ENCODE results near the gene VSTM2L.

VSTM2L gene

GRCh38 chr20:37920679-37921322, 17.9 kb downstream of the VSTM2L start:
- DNase-seq = no peak

GRCh38 chr20:37921341-37921929, 18.5 kb downstream of the VSTM2L start:
- no peak for DNase-seq

DNA sequence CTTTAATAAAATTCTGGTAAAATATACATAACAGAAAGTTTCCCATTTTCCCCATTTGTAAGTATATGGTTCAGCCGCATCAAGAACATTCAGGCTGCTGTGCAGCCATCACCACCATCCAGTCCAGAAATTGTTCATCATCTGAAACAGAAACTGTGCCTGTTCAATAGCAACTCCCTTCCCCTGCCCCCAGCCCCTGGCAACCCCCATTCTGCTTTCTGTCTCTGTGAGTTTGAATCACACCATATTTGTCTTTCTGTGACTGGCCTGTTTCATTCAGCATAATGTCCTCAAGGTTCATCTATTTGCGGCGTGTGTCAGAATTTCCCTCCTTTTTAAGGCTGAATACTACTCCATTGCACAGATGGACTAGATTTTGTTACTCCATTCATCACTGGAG, 19.1 kb downstream of the VSTM2L start:
- no peak for DNase-seq

DNA sequence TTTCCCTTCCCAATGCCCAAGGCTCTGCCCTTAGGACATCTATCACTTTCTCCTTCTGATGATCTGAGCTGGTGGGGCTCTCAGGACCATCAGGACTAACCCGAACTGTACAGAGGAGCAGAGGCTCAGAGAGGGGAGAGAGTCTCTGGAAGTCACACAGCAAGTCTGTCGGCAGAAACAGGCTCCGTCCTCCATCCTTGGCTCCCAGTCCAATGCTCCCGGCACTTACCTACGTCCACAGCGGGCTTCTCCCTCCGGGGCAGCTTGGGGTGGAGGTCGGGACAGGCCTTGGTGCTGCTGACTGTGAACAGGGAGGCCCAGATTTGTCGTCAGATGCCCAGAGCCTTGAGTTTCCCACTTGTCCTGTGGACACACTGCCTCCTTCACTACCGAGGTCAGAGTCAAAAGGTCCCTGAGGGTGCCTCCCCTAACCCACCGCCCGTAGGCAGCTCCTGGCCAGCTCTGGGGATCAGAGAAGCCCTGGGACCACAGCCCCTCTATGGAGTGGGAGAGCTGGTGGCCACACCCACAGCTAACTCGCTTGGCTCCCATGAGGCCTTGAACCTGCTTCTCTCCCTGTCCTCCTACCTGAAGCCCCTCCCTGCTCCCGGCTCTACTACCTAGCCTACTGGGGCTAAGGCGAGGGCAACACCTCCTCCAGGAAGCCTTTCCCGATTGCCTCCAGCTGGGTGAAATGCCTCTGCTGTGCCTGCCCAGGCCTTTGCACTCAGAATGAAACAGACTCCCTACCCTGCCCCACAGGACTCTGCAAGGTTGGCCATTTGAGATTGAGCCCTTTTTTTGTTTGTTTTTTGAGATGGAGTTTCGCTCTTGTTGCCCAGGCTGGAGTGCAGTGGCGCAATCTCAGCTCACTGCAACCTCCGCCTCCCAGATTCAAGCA, 22.6 kb downstream of the VSTM2L start:
- DNase-seq = no peak

DNA sequence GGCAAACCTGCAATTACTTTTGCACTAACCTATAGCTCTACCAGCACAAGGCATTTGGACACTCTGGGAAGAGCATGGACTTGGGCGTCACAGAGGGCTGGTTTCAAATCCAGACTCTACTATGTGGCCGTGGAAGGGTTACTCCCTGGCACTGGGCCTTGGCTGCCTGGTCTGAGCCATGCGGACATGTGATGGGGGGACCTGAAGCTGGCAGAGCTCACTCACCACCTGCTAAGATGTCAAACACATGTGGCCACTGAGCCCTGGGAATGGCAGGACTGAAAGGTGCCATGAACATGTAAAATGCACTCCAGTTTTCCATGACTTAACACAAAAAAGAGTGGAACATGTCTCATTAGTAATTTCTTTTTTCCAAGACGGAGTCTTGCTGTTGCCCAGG, 23.7 kb downstream of the VSTM2L start:
- DNase-seq = no peak

DNA sequence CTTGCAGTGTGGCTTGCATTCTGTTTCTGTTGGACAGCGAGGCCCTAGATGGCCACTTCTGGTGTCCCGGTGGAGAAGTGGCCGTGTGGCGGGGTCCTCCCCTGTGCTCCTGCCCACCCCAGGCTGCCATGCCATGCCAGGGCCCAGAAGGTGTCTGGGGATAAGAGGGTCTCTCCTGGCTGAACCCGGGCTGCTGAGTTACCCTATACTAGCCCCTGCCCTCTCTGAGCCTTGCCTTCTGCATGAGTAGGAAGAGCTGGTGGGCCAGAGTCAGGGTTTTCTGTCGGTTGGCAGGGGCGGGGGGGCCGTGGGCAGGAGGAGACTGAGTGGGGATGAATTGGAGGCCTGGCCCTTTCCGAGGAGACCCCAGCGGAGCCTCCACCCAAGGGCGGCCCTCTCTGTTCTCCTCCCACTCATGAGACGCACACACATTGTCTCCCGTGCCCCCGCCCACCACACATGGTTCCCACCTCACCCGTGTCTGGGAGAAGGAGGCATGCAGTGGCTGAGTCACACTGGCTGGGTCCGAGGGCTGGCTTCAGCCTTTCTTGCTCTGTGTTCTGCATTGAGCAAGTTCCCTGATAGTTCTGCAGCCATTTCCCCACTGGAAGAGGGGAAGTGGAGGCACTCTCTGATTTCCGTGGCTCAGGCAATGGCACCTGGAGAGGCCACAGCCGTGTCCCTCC, 24.6 kb downstream of the VSTM2L start:
- no peak for DNase-seq

DNA sequence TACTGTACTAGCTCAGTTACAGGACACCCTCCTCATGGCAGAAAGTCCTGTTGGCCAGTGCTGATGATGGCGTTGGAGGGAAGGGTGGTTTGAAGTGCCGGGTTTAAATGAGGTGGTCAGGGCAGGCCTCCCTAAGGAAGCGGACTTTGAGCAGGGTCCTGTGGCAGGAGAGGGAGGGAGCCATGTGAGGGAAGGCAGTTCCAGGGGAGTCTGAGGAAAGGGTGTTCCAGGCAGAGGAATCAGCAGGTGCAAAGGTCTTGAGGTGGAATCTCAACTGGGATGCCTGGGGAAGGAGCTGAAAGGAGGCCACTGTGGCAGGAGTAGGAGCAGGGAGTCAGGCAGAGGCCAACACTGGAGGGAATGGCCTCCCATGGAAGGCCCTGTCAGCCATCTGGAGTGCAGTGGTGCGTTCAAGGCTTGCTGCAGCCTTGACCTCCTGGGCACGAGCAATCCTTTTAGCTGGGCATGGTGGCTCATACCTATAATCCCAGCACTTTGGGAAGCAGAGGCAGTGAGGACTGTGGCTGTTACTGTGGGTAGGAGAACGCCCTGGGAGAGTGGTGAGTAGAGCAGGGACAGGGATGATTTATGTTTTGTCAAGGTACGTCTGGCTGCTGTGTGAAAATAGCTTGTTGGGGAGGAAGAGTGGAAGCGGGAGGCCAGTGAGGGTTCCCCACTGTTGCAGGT, 26.2 kb downstream of the VSTM2L start:
- no peak for DNase-seq

- DNase-seq = no peak
Measured at GRCh38 chr20:37929683-37930014, 26.7 kb downstream of the VSTM2L start.

GRCh38 chr20:37931153-37931922, 28.4 kb downstream of the VSTM2L start:
- no peak for DNase-seq

DNA sequence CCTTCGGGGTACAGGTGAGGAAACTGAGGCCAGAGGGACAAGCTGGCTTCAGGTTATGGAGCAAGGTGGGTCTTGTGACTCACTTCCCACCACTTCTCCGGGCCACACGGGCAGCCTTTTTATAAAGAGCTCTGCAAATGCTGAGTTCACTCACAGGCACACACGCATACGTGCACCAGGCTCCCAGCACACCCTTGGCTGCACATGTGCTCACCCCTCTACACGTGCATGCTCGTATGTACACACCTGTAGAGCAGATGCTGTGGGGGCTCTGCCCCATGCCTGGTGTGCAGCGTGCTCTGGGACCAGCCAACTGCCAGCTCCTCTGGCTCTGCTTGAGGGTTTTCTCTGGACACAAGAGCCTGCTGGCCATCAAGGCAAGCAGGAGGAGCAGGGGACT, 29.1 kb downstream of the VSTM2L start:
- DNase-seq = no peak

DNA sequence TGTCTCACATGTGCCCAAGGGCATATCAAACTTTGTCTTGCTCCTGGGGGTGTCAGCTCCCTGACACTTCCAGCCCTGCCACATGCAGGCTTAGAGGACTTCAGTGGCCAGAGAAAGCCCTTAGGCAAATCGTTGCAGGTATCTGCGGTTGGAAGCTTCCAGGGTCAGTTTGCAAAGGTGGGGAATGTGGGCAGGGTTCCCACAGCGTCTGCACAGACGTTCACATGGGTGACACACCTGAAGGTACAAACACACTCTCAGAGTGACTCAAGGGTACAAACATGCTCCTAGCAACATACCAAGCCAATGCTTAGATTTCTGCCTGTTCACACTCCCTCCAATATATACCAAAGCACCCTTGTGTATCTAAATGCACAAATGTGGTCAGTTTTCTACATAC, 30.0 kb downstream of the VSTM2L start:
- no peak for DNase-seq

DNA sequence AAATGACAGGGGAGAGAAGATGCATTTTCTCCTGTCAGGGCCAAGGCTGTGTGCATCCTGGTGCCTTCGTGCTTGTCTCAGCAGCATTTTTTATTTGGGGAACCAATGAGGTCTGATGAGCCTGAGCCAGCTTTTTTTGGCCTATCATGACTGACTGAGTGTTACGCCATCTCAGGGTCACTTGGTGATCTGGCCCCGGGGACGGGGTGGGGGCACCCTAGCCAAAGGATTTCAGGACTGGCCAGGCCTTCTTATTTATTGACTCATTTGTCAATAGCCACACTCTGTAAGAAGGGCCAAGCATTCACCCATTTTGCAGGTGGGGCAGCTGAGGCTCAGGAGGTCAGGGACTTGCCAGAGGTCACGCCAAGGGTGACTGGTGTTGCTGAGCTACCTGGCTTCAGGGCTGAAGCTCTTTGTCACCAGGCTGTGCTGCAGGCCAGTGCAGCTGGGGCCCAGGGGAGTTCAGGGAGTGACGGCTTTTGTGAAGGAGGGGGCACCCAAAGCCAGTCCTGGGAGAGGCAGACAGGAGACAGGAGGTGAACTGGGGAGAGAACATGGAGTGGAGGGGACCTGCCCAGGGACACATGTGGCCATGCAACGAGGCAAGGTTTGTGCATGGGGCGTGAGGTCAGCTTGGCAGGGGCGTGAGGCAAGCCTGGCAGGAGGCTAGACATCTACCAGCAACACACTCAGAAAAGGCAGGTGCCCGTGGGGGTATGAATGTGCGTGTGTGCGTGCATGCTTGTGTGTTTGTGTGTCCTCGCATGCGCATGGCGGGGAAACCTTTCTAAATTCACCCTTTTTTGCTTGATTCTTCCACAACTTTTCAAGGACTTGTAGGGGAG, 31.1 kb downstream of the VSTM2L start:
- DNase-seq = no peak

DNA sequence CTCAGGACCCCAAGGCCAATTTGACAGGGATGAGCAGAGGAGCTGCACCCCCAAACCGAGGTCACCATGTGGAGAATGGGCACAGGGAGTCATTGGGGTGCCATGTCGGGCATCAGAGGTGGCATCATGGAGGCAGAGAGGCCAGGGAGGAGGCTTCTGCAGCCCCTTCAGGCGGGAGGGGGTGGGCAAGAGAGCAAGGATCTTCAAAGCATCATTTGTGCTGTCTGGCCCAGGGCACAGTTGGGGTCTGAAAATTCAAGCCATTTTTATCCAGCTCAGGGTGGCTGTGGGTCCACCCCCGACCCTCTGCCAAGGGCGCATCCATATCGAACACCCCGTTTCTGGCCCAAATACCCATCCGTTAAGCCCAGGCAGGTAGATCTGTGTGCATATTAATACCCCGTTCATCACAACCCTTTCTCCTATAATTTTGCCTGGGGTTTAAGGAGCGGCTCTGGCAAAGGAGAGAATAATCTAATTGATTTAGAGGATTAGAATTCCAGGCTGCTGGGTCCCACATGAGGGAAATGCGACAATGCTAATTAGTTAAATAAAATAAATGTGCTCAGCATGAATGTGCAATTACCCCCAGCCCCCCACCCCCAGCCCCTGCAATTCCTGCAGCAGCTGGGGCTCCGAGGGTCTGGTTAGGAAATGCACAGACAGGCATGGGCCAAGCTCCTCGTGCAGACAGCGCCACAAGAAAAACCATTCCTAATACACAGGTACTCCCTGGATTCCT, 31.9 kb downstream of the VSTM2L start:
- DNase-seq = no peak

DNA sequence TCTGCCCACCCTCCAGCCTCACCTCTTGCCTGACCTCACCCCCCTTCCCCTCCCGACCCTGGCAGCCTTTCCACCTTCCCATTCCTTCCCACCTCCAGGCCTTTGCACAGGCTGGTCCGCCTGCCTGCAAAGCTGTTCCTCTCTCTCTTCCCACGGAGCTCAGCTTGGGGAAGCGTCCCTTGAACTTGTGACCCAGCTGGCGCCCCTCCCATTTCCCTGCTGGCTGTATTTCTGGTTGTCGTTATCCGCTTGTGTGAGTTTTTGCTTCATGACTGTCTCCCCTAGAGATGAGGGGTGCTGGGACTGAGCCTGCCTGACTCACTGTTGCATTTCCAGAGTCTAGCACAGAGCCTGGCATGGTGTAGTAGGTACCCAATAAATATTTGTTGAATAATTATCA, 32.5 kb downstream of the VSTM2L start:
- no peak for DNase-seq

DNA sequence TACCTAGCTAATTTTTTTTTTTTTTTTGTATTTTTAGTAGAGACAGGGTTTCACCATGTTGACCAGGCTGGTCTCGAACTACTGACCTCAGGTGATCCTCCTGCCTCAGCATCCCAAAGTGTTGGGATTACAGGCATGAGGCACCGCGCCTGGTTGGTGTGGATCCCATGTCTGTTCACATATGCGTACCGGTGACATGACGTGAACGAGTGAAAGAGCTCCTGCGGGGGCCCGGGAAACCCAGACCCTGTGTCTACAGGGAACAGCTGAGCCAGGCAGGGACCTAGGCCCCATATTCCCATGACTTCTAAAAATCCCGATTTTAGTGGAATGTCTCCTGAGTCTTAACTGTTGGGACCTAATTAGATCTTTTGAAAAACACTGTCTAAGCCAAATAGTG, 33.1 kb downstream of the VSTM2L start:
- no peak for DNase-seq

DNA sequence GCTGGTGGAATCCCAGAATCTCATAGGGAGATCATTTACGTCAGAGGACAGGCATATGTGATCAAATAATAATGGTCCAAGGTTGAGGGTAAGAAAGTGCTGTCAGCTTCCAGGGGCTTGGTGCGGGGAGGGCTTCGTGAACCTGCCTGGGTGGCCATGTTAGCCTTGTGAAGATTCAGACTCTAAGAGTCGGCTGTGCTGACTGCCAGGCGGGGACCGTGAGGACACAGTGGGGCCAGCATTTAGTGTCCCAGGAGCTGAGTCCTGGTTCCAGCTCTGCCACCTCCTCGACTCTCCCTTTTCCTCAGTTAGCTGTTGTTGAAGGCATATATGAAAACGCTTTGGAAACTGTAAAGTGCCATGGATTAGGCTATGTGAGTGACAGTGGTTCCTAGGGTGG, 33.5 kb downstream of the VSTM2L start:
- no peak for DNase-seq

DNA sequence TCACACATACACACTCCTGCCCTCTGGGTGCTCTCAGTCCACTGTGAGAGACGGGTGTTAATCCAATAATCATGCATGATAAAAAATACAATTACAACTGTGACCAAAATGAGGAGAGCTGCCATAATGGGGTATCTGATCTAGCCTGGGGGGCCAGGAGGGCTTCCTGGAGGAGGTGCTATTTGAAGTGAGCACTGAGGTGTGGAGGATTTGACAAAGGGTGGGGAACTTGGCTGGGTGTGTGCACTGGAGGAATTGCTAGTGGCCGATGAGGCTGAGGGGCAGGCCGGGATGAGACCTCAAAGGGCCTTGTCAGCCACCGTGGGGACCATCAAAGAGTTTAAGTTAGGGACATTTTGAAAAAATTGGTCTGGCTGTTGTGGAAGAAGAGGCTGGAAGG, 34.8 kb downstream of the VSTM2L start:
- DNase-seq = no peak

GRCh38 chr20:37938181-37938750, 35.3 kb downstream of the VSTM2L start:
- DNase-seq = no peak

GRCh38 chr20:37938954-37939353, 36.0 kb downstream of the VSTM2L start:
- no peak for DNase-seq
